Ishikawa (cell line): ENCODE data around the gene SLC35A5.

Source experiments
- CEBPB ChIP-seq: IDR thresholded peaks from 2 replicates; pipeline ENCODE4 v1.6.1; 2012
- CREB1 ChIP-seq: IDR thresholded peaks from 2 replicates; pipeline ENCODE4 v1.6.1; 2012; ENCODE audit warnings: low read depth
- EGR1 ChIP-seq: IDR thresholded peaks from 2 replicates; pipeline ENCODE4 v1.6.1; 2012
- EP300 ChIP-seq: IDR thresholded peaks from 2 replicates; pipeline ENCODE4 v1.6.1; 2012; ENCODE audit warnings: borderline replicate concordance
- FOXM1 ChIP-seq: IDR thresholded peaks from 2 replicates; pipeline ENCODE4 v1.6.1; 2012; ENCODE audit warnings: low read depth, borderline replicate concordance
- NFIC ChIP-seq: IDR thresholded peaks from 2 replicates; pipeline ENCODE4 v1.6.1; 2012
- RAD21 ChIP-seq: IDR thresholded peaks from 2 replicates; pipeline ENCODE4 v1.6.1; 2012; ENCODE audit warnings: low read depth
- TAF1 ChIP-seq: IDR thresholded peaks from 2 replicates; pipeline ENCODE4 v1.6.1; 2012; ENCODE audit warnings: low read depth, mild to moderate bottlenecking
- TCF12 ChIP-seq: IDR thresholded peaks from 2 replicates; pipeline ENCODE4 v1.6.1; 2012; ENCODE audit warnings: low read depth
- TEAD4 ChIP-seq: IDR thresholded peaks from 2 replicates; pipeline ENCODE4 v1.6.1; 2012
- USF1 ChIP-seq: IDR thresholded peaks from 2 replicates; pipeline ENCODE4 v1.6.1; 2012
- YY1 ChIP-seq: IDR thresholded peaks from 2 replicates; pipeline ENCODE4 v1.6.1; 2012; ENCODE audit warnings: low read depth
- ZBTB7A ChIP-seq: IDR thresholded peaks from 2 replicates; pipeline ENCODE4 v1.6.1; 2012; ENCODE audit warnings: low read depth
- TF ChIP-seq, protein P1 (sequence below): IDR thresholded peaks from 2 replicates; pipeline ENCODE4 v1.6.1; 2012
- TF ChIP-seq, protein P2 (sequence below): IDR thresholded peaks from 2 replicates; pipeline ENCODE4 v1.6.1; 2012; ENCODE audit warnings: low read depth, mild to moderate bottlenecking

Gene SLC35A5

DNA sequence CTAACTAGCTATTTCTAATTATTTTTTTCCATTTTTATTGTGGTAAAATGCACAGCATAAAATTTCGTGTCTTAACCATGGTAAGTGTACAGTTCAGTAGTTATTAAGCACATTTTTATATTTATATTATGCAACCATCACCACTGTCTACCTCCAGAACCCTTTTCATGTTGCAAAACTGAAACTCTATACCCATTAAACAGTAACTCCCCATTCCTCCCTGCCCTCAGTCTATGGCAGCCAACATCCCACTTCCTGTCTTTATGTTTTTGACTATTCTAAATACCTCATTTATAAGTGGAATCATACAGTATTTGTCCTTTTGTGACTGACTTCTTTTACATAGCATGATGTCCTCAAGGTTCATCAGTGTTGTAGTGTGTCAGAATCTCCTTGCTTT lies 25.5 kb downstream of the SLC35A5 start:
- TF ChIP-seq TEAD4 (no peak), CEBPB (no peak), FOXM1 (no peak), EP300 (no peak), NFIC (no peak), USF1 (no peak), EGR1 (no peak), TAF1 (no peak), ZBTB7A (no peak), TCF12 (no peak), CREB1 (no peak)
- TF ChIP-seq, protein P1, sequence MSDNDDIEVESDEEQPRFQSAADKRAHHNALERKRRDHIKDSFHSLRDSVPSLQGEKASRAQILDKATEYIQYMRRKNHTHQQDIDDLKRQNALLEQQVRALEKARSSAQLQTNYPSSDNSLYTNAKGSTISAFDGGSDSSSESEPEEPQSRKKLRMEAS = no peak

- TF ChIP-seq CEBPB (no peak), ZBTB7A (no peak), YY1 (no peak), CREB1 (no peak), TEAD4 (no peak), EGR1 (no peak), RAD21 (no peak), EP300 (no peak), NFIC (no peak)
- TF ChIP-seq, protein P1 = no peak
Measured at GRCh38 chr3:112593258-112593657, 31.4 kb downstream of the SLC35A5 start.

DNA sequence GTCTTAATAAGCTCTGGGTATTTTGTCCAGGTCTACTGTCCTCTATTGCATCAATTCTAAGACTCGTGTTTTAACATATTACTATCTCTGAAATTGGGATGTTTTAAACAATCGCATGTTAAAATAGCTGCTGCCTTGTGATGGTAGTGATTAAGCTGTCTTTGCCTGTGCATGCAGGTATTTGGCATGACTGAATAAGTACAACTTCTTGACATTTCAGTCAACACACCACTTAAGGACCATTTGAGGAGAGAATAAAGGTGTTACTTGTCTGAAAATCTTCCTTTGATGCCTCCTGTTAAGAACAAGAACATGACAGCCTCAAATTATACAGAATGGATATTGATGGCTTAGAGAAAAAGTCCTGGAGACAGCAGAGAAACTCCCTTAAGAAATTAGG lies 33.0 kb downstream of the SLC35A5 start:
- TF ChIP-seq USF1 (no peak), TCF12 (no peak), ZBTB7A (no peak), EP300 (no peak), RAD21 (no peak), TEAD4 (no peak), YY1 (no peak), CREB1 (no peak)

DNA sequence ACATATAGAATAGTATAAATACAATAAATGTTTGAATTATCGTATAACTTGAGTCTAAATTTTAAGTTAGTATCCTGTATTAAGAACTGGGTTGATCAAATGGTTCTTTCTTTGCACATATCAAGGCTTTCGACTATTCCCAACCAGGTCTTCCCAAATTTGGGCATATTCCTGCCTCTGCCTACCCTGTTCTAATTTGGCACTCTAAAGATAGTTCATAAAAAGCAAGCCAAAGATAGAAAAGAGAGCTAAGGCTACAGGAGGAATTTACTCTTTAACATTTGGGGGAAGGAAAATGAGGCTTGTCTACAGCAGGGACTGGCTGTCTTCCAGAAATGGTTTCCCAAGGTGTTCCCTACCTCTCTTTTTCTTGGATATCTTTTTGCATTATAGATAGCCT lies 36.1 kb downstream of the SLC35A5 start:
- no peak for TF ChIP-seq TAF1
- TF ChIP-seq, protein P1 = no peak
- no peak for TF ChIP-seq FOXM1
- no peak for TF ChIP-seq EGR1
- no peak for TF ChIP-seq TEAD4
- no peak for TF ChIP-seq ZBTB7A
- no peak for TF ChIP-seq EP300

- TF ChIP-seq NFIC (no peak), CEBPB (no peak), YY1 (no peak), USF1 (no peak), FOXM1 (no peak), TAF1 (no peak), TEAD4 (no peak), EP300 (no peak), ZBTB7A (no peak), TCF12 (no peak), EGR1 (no peak), CREB1 (no peak)
- TF ChIP-seq, protein P2, sequence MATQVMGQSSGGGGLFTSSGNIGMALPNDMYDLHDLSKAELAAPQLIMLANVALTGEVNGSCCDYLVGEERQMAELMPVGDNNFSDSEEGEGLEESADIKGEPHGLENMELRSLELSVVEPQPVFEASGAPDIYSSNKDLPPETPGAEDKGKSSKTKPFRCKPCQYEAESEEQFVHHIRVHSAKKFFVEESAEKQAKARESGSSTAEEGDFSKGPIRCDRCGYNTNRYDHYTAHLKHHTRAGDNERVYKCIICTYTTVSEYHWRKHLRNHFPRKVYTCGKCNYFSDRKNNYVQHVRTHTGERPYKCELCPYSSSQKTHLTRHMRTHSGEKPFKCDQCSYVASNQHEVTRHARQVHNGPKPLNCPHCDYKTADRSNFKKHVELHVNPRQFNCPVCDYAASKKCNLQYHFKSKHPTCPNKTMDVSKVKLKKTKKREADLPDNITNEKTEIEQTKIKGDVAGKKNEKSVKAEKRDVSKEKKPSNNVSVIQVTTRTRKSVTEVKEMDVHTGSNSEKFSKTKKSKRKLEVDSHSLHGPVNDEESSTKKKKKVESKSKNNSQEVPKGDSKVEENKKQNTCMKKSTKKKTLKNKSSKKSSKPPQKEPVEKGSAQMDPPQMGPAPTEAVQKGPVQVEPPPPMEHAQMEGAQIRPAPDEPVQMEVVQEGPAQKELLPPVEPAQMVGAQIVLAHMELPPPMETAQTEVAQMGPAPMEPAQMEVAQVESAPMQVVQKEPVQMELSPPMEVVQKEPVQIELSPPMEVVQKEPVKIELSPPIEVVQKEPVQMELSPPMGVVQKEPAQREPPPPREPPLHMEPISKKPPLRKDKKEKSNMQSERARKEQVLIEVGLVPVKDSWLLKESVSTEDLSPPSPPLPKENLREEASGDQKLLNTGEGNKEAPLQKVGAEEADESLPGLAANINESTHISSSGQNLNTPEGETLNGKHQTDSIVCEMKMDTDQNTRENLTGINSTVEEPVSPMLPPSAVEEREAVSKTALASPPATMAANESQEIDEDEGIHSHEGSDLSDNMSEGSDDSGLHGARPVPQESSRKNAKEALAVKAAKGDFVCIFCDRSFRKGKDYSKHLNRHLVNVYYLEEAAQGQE = no peak
- TF ChIP-seq, protein P1 = no peak
Measured at GRCh38 chr3:112598731-112599130, 36.9 kb downstream of the SLC35A5 start.

- TF ChIP-seq EGR1 (no peak), CEBPB (no peak), FOXM1 (no peak), TCF12 (no peak), TAF1 (no peak), RAD21 (no peak), NFIC (no peak), TEAD4 (no peak), USF1 (no peak), CREB1 (no peak), YY1 (no peak), EP300 (no peak), ZBTB7A (no peak)
- TF ChIP-seq, protein P1 = no peak
Measured at GRCh38 chr3:112602217-112602838, 40.5 kb downstream of the SLC35A5 start.
